ENCODE results near the gene SLC4A3.
"Not testable (repeated sequence)": the region's sequence is repeated elsewhere in the genome, so short reads cannot be mapped to it uniquely, and the experiment has no call there.

SLC4A3 gene

GRCh38 chr2:219645631-219646527, 18.4 kb downstream of the SLC4A3 start:
- peak; percentile 49 for DNase-seq (ENCODE audit: low spot score)

GRCh38 chr2:219648176-219648575, 20.7 kb downstream of the SLC4A3 start:
- DNase-seq (ENCODE audit: low spot score) = no peak

- DNase-seq (ENCODE audit: low spot score) = no peak
These were observed 21.5 kb downstream of the SLC4A3 start for GRCh38 chr2:219648963-219649362.

- peak; percentile 24 for DNase-seq (ENCODE audit: low spot score)
These were observed 23.2 kb downstream of the SLC4A3 start for GRCh38 chr2:219650426-219651248.

GRCh38 chr2:219651656-219652055, 24.2 kb downstream of the SLC4A3 start:
- not testable (repeated sequence) for DNase-seq (ENCODE audit: low spot score)

GRCh38 chr2:219656526-219656925, 29.1 kb downstream of the SLC4A3 start:
- no peak for DNase-seq (ENCODE audit: low spot score)

GRCh38 chr2:219658196-219658846, 30.9 kb downstream of the SLC4A3 start:
- DNase-seq (ENCODE audit: low spot score) = no peak

- DNase-seq (ENCODE audit: low spot score) = no peak
These were observed 31.4 kb downstream of the SLC4A3 start for GRCh38 chr2:219658874-219659273.

- no peak for DNase-seq (ENCODE audit: low spot score)
These were observed 33.9 kb downstream of the SLC4A3 start for GRCh38 chr2:219661197-219661954.

GRCh38 chr2:219661955-219662395, 34.5 kb downstream of the SLC4A3 start:
- no peak for DNase-seq (ENCODE audit: low spot score)

GRCh38 chr2:219662566-219662965, 35.1 kb downstream of the SLC4A3 start:
- no peak for DNase-seq (ENCODE audit: low spot score)

GRCh38 chr2:219663116-219663762, 35.8 kb downstream of the SLC4A3 start:
- no peak for DNase-seq (ENCODE audit: low spot score)

- DNase-seq (ENCODE audit: low spot score) = no peak
These were observed 36.6 kb downstream of the SLC4A3 start for GRCh38 chr2:219664041-219664440.

GRCh38 chr2:219664944-219665343, 37.5 kb downstream of the SLC4A3 start:
- DNase-seq (ENCODE audit: low spot score) = no peak

- no peak for DNase-seq (ENCODE audit: low spot score)
These were observed 38.5 kb downstream of the SLC4A3 start for GRCh38 chr2:219665926-219666325.

- no peak for DNase-seq (ENCODE audit: low spot score)
These were observed 40.9 kb downstream of the SLC4A3 start for GRCh38 chr2:219668316-219668715.

- DNase-seq (ENCODE audit: low spot score) = no peak
These were observed 43.0 kb downstream of the SLC4A3 start for GRCh38 chr2:219670386-219670785.

- no peak for DNase-seq (ENCODE audit: low spot score)
These were observed 43.8 kb downstream of the SLC4A3 start for GRCh38 chr2:219671279-219671678.

GRCh38 chr2:219672406-219672805, 45.0 kb downstream of the SLC4A3 start:
- no peak for DNase-seq (ENCODE audit: low spot score)

GRCh38 chr2:219675221-219675620, 47.8 kb downstream of the SLC4A3 start:
- no peak for DNase-seq (ENCODE audit: low spot score)

GRCh38 chr2:219676586-219676985, 49.2 kb downstream of the SLC4A3 start:
- no peak for DNase-seq (ENCODE audit: low spot score)

Data from ecto neural progenitor cell (in vitro differentiated cells).